ENCODE results near the gene OR8D4. TPM values are rescaled to one million over a fixed set of nuclear protein-coding genes. Genes with fewer than 3 reads are reported as not detected.
"Not testable (repeated sequence)": the region's sequence is repeated elsewhere in the genome, so short reads cannot be mapped to it uniquely, and the experiment has no call there.

OR8D4 gene
- total RNA-seq, 1 experiment from 2014 or later = not detected

DNA sequence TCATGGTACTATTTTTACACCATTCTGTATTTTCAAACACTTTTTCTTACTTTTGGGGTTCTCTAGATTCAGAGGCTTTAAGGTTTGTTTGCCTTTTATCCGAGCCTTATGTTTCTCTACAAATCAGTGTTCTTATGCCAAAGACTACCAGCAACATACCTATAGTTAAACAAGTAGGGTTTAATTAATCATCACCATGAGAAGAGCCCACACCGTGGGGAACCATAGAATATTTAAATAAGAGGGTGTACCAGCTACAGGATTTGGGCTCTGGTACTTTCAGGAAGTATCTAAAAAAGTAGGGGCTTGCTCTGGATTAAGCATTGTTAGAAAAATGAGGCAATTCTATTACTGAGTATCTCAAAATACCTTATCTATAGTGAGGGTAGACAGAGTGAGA, 42.2 kb upstream of the OR8D4 start:
- Histone ChIP-seq H2BK12ac (ENCODE audit: insufficient read length, low read depth, low read length) (no peak overlapping the region), H3K9ac (ENCODE audit: extremely low read depth, insufficient read length, low read length) (no peak overlapping the region), H2BK120ac (ENCODE audit: low read depth, low read length, poor library complexity, severe bottlenecking) (no peak overlapping the region), H3K4ac (ENCODE audit: low read depth, low read length) (no peak overlapping the region), H3K27ac (ENCODE audit: insufficient read length, low read depth, low read length) (no peak overlapping the region), H3K23me2 (ENCODE audit: insufficient read length, low read depth, low read length, poor library complexity, severe bottlenecking) (no peaks in the 10 kb centered on the region), H3K27me3 (ENCODE audit: insufficient read depth, low read length) (no peaks in the 10 kb centered on the region), H3K4me2 (ENCODE audit: insufficient read depth, insufficient read length, low read length) (no peak overlapping the region), H3K9me3 (ENCODE audit: control insufficient read depth, low read depth, low read length) (no peaks in the 10 kb centered on the region), H2BK15ac (ENCODE audit: low read depth, low read length) (no peak overlapping the region), H3K79me1 (ENCODE audit: insufficient read depth, low read depth, low read length, poor library complexity, severe bottlenecking) (no peaks in the 10 kb centered on the region), H2BK20ac (ENCODE audit: low read depth, low read length, poor library complexity, severe bottlenecking) (no peak overlapping the region), H4K20me1 (ENCODE audit: control insufficient read depth, insufficient read depth, insufficient read length) (no peaks in the 10 kb centered on the region), H3K14ac (ENCODE audit: insufficient read depth, low read length) (no peak overlapping the region), H4K5ac (ENCODE audit: insufficient read length, low read depth, low read length) (no peak overlapping the region), H4K8ac (replicated peaks; ENCODE audit: insufficient read length, low read depth, low read length) (no peak overlapping the region), H3K4me1 (ENCODE audit: insufficient read depth, low read length) (peaks cover 6% of the 10 kb centered on the region; the same call in 1 of the 2 replicates), H4K91ac (ENCODE audit: insufficient read length, low read depth, low read length) (no peak overlapping the region), H3K79me2 (ENCODE audit: insufficient read depth, low read length) (no peaks in the 10 kb centered on the region), H3K18ac (ENCODE audit: insufficient read length, low read depth, low read length) (no peak overlapping the region), H3T11ph (ENCODE audit: low read length) (no peak overlapping the region), H3K56ac (ENCODE audit: insufficient read length, low read depth, low read length) (no peak overlapping the region), H2BK5ac (ENCODE audit: insufficient read length, low read length) (no peak overlapping the region), H3K23ac (ENCODE audit: insufficient read length, low read depth, low read length) (no peak overlapping the region), H2AK5ac (ENCODE audit: insufficient read length, low read length) (no peak overlapping the region), H2AFZ (ENCODE audit: low read length) (no peak overlapping the region)
- DNase-seq = no peak
- Mint-ChIP-seq H3K27me3 (ENCODE audit: low read depth) (no peaks in the 10 kb centered on the region; the same call in 1 of the 2 replicates), H3K4me1 (peaks cover 26 to 37% of the 10 kb centered on the region in 2 experiments), H3K27ac (peak overlapping the region in 1 of 3 experiments; percentile 80; a peak in 2 of 7 replicates), H3K36me3 (ENCODE audit: insufficient read depth in 1 of 3, low read depth in 3 of 3) (peaks cover 16 to 27% (median 24%) of the 10 kb centered on the region in 3 experiments), H3K4me3 (no peak overlapping the region), H3K9me3 (peaks cover 23 to 26% of the 10 kb centered on the region in 2 experiments)
- TF ChIP-seq CTCF (conservative IDR thresholded peaks at IDR 0.05) = no peak
- WGBS (ENCODE audit: extremely low coverage, insufficient read length, low lambda C conversion rate) = no CpG with 5 or more reads among the region's 2 CpGs

DNA sequence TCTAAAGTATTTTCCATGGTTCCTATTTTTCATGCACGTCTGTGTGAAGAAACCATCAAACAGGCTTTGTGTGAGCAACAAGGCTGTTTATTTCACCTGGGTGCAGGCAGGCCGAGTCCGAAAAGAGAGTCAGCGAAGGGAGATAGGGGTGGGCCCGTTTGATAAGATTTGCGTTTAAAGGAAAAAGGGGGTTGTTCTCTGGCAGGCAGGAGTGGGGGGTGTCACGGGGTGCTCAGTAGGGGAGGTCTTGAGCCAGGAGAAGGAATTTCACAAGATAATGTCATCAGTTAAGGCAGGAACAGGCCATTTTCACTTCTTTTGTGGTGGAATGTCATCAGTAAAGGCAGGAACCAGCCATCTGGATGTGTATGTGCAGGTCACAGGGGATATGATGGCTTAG, 36.7 kb upstream of the OR8D4 start:
- H2BK15ac ChIP-seq (ENCODE audit: low read depth, low read length); H3K9ac ChIP-seq (ENCODE audit: extremely low read depth, insufficient read length, low read length); H2AK5ac ChIP-seq (ENCODE audit: insufficient read length, low read length); H4K91ac ChIP-seq (ENCODE audit: insufficient read length, low read depth, low read length); H3K18ac ChIP-seq (ENCODE audit: insufficient read length, low read depth, low read length); H3K27ac ChIP-seq (ENCODE audit: insufficient read length, low read depth, low read length); H3K4me3 Mint-ChIP-seq; H4K8ac ChIP-seq (replicated peaks; ENCODE audit: insufficient read length, low read depth, low read length); H3K14ac ChIP-seq (ENCODE audit: insufficient read depth, low read length); H3K79me2 ChIP-seq (ENCODE audit: insufficient read depth, low read length); H2BK5ac ChIP-seq (ENCODE audit: insufficient read length, low read length); H3K23ac ChIP-seq (ENCODE audit: insufficient read length, low read depth, low read length); H3T11ph ChIP-seq (ENCODE audit: low read length); H2BK12ac ChIP-seq (ENCODE audit: insufficient read length, low read depth, low read length); H3K4ac ChIP-seq (ENCODE audit: low read depth, low read length); H3K27ac Mint-ChIP-seq; H3K23me2 ChIP-seq (ENCODE audit: insufficient read length, low read depth, low read length, poor library complexity, severe bottlenecking); H3K27me3 ChIP-seq (ENCODE audit: insufficient read depth, low read length); H3K9me3 ChIP-seq (ENCODE audit: control insufficient read depth, low read depth, low read length); H2BK20ac ChIP-seq (ENCODE audit: low read depth, low read length, poor library complexity, severe bottlenecking); H3K9me3 Mint-ChIP-seq; H2BK120ac ChIP-seq (ENCODE audit: low read depth, low read length, poor library complexity, severe bottlenecking); H3K27me3 Mint-ChIP-seq (ENCODE audit: low read depth); H3K56ac ChIP-seq (ENCODE audit: insufficient read length, low read depth, low read length); H3K79me1 ChIP-seq (ENCODE audit: insufficient read depth, low read depth, low read length, poor library complexity, severe bottlenecking); H2AFZ ChIP-seq (ENCODE audit: low read length); H4K5ac ChIP-seq (ENCODE audit: insufficient read length, low read depth, low read length); H4K20me1 ChIP-seq (ENCODE audit: control insufficient read depth, insufficient read depth, insufficient read length); H3K4me1 ChIP-seq (ENCODE audit: insufficient read depth, low read length); H3K4me2 ChIP-seq (ENCODE audit: insufficient read depth, insufficient read length, low read length): not testable (repeated sequence)
- peaks cover 0 to 16% (median 15%) of the 10 kb centered on the region in 3 experiments; a peak in 5 of 7 replicates for H3K36me3 Mint-ChIP-seq (ENCODE audit: insufficient read depth in 1 of 3, low read depth in 3 of 3)
- WGBS (ENCODE audit: extremely low coverage, insufficient read length, low lambda C conversion rate) = no CpG with 5 or more reads among the region's 7 CpGs
- peak; percentile 48 for DNase-seq
- H3K4me1 Mint-ChIP-seq = peaks cover 8 to 22% of the 10 kb centered on the region in 2 experiments

All from H9 (cell line).